RWPE2 (cell line): ENCODE results near the gene ATP2C1.

ENCODE experiments used
- ATAC-seq: fragments of 200-7000 bp; cut with Tn5 transposase; 3 replicates; pipeline ENCODE4 v1.9.1; 2021; ENCODE audit warnings: low read depth
- DNase-seq: peaks from one replicate; pipeline ENCODE4 v3.0.0-alpha.2; 2020; ENCODE audit warnings: low spot score
- H3K27ac ChIP-seq: fragments of 450-650 bp; 2 replicates; pipeline ENCODE4 v1.5.1; 2017; ENCODE audit warnings: mild to moderate bottlenecking; ENCODE audit not compliant: poor library complexity, severe bottlenecking
- H3K27me3 ChIP-seq: fragments of 250-450 bp; sonication (Bioruptor Pico); 2 replicates; pipeline ENCODE4 v1.5.1; 2021; ENCODE audit warnings: mild to moderate bottlenecking, moderate library complexity; ENCODE audit not compliant: insufficient read depth, poor library complexity, severe bottlenecking
- H3K36me3 ChIP-seq: fragments of 250-450 bp; sonication (Bioruptor Pico); 2 replicates; pipeline ENCODE4 v1.5.1; 2020; ENCODE audit warnings: low read depth, mild to moderate bottlenecking, moderate library complexity
- H3K4me1 ChIP-seq: fragments of 250-450 bp; sonication (Bioruptor Pico); 2 replicates; pipeline ENCODE4 v1.5.1; 2021; ENCODE audit warnings: mild to moderate bottlenecking, moderate library complexity; ENCODE audit not compliant: insufficient read depth, poor library complexity, severe bottlenecking
- H3K4me3 ChIP-seq: fragments of 250-450 bp; sonication (Bioruptor Pico); 2 replicates; pipeline ENCODE4 v1.5.1; 2021; ENCODE audit warnings: mild to moderate bottlenecking, moderate library complexity; ENCODE audit not compliant: severe bottlenecking
- H3K9me3 ChIP-seq: fragments of 250-450 bp; sonication (Bioruptor Pico); 2 replicates; pipeline ENCODE4 v1.5.1; 2021; ENCODE audit warnings: mild to moderate bottlenecking, moderate library complexity; ENCODE audit not compliant: severe bottlenecking
- TF ChIP-seq, protein P1 (sequence below): fragments of 450-650 bp; IDR thresholded peaks from one replicate; pipeline ENCODE4 v1.5.1; 2017; ENCODE audit warnings: mild to moderate bottlenecking, moderate library complexity; ENCODE audit not compliant: poor library complexity, severe bottlenecking

Gene ATP2C1

GRCh38 chr3:130893376-130894129 is at the start of gene ATP2C1:
Gene ATP2C1, plus strand, starts transcription at chr3:130894084. Its CDS starts 686 bp downstream, at chr3:130894770.
- peak within 1 kb of the TSS; percentile 64 for H3K27ac ChIP-seq
- TF ChIP-seq, protein P1, sequence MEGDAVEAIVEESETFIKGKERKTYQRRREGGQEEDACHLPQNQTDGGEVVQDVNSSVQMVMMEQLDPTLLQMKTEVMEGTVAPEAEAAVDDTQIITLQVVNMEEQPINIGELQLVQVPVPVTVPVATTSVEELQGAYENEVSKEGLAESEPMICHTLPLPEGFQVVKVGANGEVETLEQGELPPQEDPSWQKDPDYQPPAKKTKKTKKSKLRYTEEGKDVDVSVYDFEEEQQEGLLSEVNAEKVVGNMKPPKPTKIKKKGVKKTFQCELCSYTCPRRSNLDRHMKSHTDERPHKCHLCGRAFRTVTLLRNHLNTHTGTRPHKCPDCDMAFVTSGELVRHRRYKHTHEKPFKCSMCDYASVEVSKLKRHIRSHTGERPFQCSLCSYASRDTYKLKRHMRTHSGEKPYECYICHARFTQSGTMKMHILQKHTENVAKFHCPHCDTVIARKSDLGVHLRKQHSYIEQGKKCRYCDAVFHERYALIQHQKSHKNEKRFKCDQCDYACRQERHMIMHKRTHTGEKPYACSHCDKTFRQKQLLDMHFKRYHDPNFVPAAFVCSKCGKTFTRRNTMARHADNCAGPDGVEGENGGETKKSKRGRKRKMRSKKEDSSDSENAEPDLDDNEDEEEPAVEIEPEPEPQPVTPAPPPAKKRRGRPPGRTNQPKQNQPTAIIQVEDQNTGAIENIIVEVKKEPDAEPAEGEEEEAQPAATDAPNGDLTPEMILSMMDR: peak; percentile 3
- peaks cover 11% of the 10 kb centered on the region for H3K4me1 ChIP-seq
- ATAC-seq (peak; percentile 91), DNase-seq (peak; percentile 91)
- no peaks in the 10 kb centered on the region for H3K9me3 ChIP-seq
- no peaks in the 10 kb centered on the region for H3K36me3 ChIP-seq
- no peaks in the 10 kb centered on the region for H3K27me3 ChIP-seq
- peak within 1 kb of the TSS; percentile 55 for H3K4me3 ChIP-seq

DNA sequence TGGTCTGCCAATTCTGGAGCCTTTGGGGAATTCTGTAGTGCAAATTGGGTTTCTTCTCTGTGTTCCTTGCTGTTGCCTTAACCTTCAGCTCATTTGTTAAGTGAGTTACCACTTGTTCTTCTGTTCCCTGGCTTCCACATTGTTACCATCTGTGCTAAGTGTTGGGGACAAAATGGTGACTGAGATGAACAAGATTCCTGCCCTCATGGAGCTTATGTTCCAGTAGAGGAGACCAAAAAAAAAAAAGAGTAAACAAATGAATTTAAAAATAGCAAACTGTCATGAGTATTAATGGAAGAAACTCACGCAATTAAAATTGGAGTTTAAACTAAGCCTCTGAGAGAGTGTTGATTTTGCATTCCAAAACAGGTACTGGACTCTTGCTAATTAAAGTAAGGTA is 49.4 kb upstream of the ATP2C1 start:
- ATAC-seq: no peak
- no peaks in the 10 kb centered on the region for H3K4me1 ChIP-seq
- H3K4me3 ChIP-seq: no peak overlapping the region
- no peaks in the 10 kb centered on the region for H3K36me3 ChIP-seq
- no peak for DNase-seq
- no peak overlapping the region for H3K27ac ChIP-seq
- TF ChIP-seq, protein P1: no peak
- no peaks in the 10 kb centered on the region for H3K9me3 ChIP-seq
- no peaks in the 10 kb centered on the region for H3K27me3 ChIP-seq

- TF ChIP-seq, protein P1: no peak
- ATAC-seq: peak; percentile 48; the same call in 2 of the 3 replicates
- no peak for DNase-seq
- Histone ChIP-seq H3K27ac (no peak overlapping the region), H3K36me3 (no peaks in the 10 kb centered on the region), H3K27me3 (no peaks in the 10 kb centered on the region), H3K9me3 (no peaks in the 10 kb centered on the region), H3K4me3 (no peak overlapping the region), H3K4me1 (peaks cover 13% of the 10 kb centered on the region)
Measured at GRCh38 chr3:130846181-130846580, 47.7 kb upstream of the ATP2C1 start.

GRCh38 chr3:130849091-130849552 is 44.8 kb upstream of the ATP2C1 start:
- no peaks in the 10 kb centered on the region for H3K36me3 ChIP-seq
- TF ChIP-seq, protein P1: no peak
- DNase-seq (no peak), ATAC-seq (no peak; the same call in 2 of the 3 replicates)
- H3K9me3 ChIP-seq: no peaks in the 10 kb centered on the region
- H3K4me3 ChIP-seq: no peak overlapping the region
- no peaks in the 10 kb centered on the region for H3K27me3 ChIP-seq
- H3K4me1 ChIP-seq: peaks cover 13% of the 10 kb centered on the region
- no peak overlapping the region for H3K27ac ChIP-seq
